ENCODE measurements around the gene SRCIN1.
"Not testable (repeated sequence)": the region's sequence is repeated elsewhere in the genome, so short reads cannot be mapped to it uniquely, and the experiment has no call there.

The SRCIN1 gene

GRCh38 chr17:38637951-38638350, 32.2 kb upstream of the SRCIN1 start:
- in situ Hi-C loops (cut with HindIII; ENCODE audit: low sequenced_read_pairs): no loop called here
- H3K4me3 ChIP-seq (ENCODE audit: low read depth, low read length): no peak overlapping the region
- no peak for DNase-seq (ENCODE audit: low read depth)
- TF ChIP-seq CTCF (IDR thresholded peaks at IDR 0.05; ENCODE audit: low read depth, low read length, missing control alignments): no peak

DNA sequence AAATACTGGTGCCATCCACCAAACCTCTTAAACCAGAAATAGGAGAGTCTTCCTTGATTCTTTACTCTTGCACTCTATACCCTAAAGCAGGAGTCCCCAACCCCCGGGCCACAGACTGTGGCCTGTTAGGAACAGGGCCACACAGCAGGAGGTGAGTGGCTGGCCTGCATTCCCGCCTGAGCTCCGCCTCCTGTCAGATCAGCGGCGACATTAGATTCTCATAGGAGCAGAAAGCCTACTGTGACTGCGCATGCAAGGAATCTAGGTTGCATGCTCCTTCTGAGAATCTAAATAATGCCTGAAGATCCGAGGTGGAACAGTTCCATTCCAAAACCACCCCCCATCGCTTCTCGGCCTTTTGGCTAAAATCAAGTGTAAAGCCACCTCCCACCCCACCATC, 30.3 kb upstream of the SRCIN1 start:
- no peak for DNase-seq (ENCODE audit: low read depth)
- H3K4me3 ChIP-seq (ENCODE audit: low read depth, low read length): no peak overlapping the region
- no peak for TF ChIP-seq CTCF (IDR thresholded peaks at IDR 0.05; ENCODE audit: low read depth, low read length, missing control alignments)
- in situ Hi-C loops (cut with HindIII; ENCODE audit: low sequenced_read_pairs): no loop called here

DNA sequence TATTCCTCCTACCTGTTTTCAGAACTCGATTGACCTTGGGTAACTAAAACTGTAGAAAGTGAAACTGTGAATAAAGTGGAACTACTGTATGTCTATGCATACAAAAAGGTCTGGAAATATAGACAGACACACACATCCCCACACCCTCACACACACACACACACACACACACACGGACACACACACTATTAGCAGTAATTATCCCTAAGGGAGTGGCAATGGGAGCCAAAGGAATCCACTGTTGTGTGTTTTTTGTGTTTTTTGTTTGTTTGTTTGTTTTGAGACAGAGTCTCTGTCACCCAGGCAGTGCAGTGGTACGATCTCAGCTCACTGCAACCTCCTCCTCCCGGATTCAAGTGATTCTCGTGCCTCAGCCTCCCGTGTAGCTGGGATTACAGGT, 26.6 kb upstream of the SRCIN1 start:
- in situ Hi-C loops (cut with HindIII; ENCODE audit: low sequenced_read_pairs): no loop called here
- no peak overlapping the region for H3K4me3 ChIP-seq (ENCODE audit: low read depth, low read length)
- TF ChIP-seq CTCF (IDR thresholded peaks at IDR 0.05; ENCODE audit: low read depth, low read length, missing control alignments): no peak
- DNase-seq (ENCODE audit: low read depth): no peak

- no peak for DNase-seq (ENCODE audit: low read depth)
- in situ Hi-C loops (cut with HindIII; ENCODE audit: low sequenced_read_pairs): no loop called here
- TF ChIP-seq CTCF (IDR thresholded peaks at IDR 0.05; ENCODE audit: low read depth, low read length, missing control alignments): no peak
- no peak overlapping the region for H3K4me3 ChIP-seq (ENCODE audit: low read depth, low read length)
Measured at GRCh38 chr17:38628441-38628840, 22.7 kb upstream of the SRCIN1 start.

DNA sequence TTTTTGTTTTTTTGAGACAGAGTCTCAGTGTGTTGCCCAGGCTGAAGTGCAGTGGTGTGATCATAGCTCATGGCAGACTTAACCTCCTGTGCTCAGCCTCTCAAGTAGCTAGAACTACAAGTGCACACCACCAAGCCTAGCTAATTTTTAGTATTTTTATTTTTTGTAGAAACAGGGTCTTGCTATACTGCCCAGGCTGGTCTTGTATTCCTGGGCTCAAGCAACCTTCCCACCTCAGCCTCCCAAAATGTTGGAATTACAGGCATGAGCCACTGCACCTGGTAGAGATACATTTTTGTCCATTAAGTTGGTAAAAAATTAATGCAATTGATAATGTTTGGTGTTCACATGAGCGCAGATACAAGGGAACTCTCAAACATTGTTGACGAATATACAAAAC, 22.2 kb upstream of the SRCIN1 start:
- in situ Hi-C loops (cut with HindIII; ENCODE audit: low sequenced_read_pairs): no loop called here
- DNase-seq (ENCODE audit: low read depth): no peak
- no peak overlapping the region for H3K4me3 ChIP-seq (ENCODE audit: low read depth, low read length)
- no peak for TF ChIP-seq CTCF (IDR thresholded peaks at IDR 0.05; ENCODE audit: low read depth, low read length, missing control alignments)

DNA sequence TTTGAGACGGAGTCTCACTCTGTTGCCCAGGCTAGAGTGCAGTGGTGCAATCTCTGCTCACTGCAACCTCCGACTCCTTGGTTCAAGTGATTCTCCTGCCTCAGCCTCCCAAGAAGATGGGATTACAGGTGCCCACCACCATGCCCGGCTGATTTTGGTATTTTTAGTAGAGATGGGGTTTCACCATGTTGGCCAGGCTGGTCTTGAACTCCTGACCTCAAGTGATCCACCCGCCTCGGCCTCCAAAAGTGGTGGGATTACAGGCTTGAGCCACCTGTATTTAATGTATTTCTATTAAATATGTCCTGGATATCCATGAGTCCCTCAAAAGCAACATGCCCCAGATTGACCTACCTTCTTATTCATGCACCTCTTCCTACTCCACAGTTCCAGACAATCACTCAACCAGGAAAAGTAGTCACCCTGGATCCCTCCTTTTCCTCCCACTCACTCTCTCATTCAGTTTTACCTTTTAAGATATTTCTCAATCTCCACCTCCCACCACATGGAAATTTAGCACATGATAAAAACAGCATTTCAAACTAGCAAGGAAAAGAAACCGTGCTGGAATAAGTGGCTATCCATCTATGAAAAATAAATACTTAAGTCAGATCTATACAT, 21.0 kb upstream of the SRCIN1 start:
- DNase-seq (ENCODE audit: low read depth); H3K4me3 ChIP-seq (ENCODE audit: low read depth, low read length); in situ Hi-C loops (cut with HindIII; ENCODE audit: low sequenced_read_pairs): not testable (repeated sequence)

- no peak overlapping the region for H3K4me3 ChIP-seq (ENCODE audit: low read depth, low read length)
- no peak for DNase-seq (ENCODE audit: low read depth)
- in situ Hi-C loops (cut with HindIII; ENCODE audit: low sequenced_read_pairs): no loop called here
- TF ChIP-seq CTCF (IDR thresholded peaks at IDR 0.05; ENCODE audit: low read depth, low read length, missing control alignments): no peak
Measured at GRCh38 chr17:38625482-38625881, 19.7 kb upstream of the SRCIN1 start.

DNA sequence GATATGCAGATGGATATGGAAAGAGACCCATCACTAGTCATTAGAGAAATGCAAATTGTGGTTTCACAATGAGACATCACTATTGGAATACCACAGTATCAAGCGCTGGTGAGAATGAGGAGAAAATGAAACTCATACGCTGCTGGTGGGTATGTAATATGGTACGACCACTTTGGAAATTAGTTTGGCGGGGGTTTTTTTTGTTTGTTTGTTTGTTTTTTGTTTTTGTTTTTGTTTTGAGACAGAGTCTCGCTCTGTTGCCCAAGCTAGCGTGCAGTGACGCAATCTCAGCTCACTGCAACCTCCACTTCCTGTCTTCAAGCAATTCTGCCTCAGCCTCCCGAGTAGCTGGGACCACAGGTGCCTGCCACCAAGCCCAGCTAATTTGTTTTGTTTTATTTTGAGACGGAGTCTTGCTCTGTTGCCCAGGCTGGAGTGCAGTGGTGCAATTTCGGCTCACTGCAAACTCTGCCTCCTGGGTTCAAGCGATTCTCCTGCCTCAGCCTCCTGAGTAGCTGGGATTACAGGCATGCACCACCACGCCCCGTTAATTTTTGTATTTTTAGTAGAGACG, 19.1 kb upstream of the SRCIN1 start:
- DNase-seq (ENCODE audit: low read depth); H3K4me3 ChIP-seq (ENCODE audit: low read depth, low read length); in situ Hi-C loops (cut with HindIII; ENCODE audit: low sequenced_read_pairs): not testable (repeated sequence)

All from astrocyte of the cerebellum (primary cell).